HL-60 (cell line): ENCODE results near the gene WDR93.

Source experiments
- DNase-seq, 2 experiments: peaks; one replicate each; pipeline ENCODE4 v3.0.0-alpha.2; 2010 to 2020; ENCODE audit warnings: low read depth in 1 of 2, low spot score in 1 of 2
- H3K27ac ChIP-seq: fragments of 250-450 bp; sonication (Bioruptor Pico); replicated peaks from 2 replicates; pipeline ENCODE4 v1.5.1; 2020; ENCODE audit warnings: mild to moderate bottlenecking, moderate library complexity
- H3K27me3 ChIP-seq: fragments of 250-450 bp; sonication (Bioruptor Pico); 2 replicates; pipeline ENCODE4 v1.5.1; 2021; ENCODE audit warnings: mild to moderate bottlenecking, moderate library complexity; ENCODE audit not compliant: insufficient read depth, poor library complexity, severe bottlenecking
- H3K4me3 ChIP-seq: replicated peaks from 2 replicates; pipeline ENCODE4 v1.5.1; 2011; ENCODE audit warnings: mild to moderate bottlenecking, control low read depth, low read length; ENCODE audit not compliant: insufficient read depth
- GABPA ChIP-seq: IDR thresholded peaks from 2 replicates; pipeline ENCODE4 v1.6.1; 2012; ENCODE audit warnings: low read depth
- POLR2AphosphoS5 ChIP-seq: IDR thresholded peaks from 2 replicates; pipeline ENCODE4 v1.6.1; 2012; ENCODE audit warnings: low read depth
- SPI1 ChIP-seq: IDR thresholded peaks from 2 replicates; pipeline ENCODE4 v1.6.1; 2012; ENCODE audit warnings: low read depth, mild to moderate bottlenecking, borderline replicate concordance
- TF ChIP-seq, protein P1 (sequence below): IDR thresholded peaks from 2 replicates; pipeline ENCODE4 v1.6.1; 2012; ENCODE audit warnings: low read depth; ENCODE audit not compliant: insufficient replicate concordance
- TF ChIP-seq, protein P2 (sequence below): IDR thresholded peaks from one replicate; pipeline ENCODE4 v1.5.1; 2011; ENCODE audit warnings: low read length, control low read depth, inconsistent platforms; ENCODE audit not compliant: insufficient read depth

The WDR93 gene

DNA sequence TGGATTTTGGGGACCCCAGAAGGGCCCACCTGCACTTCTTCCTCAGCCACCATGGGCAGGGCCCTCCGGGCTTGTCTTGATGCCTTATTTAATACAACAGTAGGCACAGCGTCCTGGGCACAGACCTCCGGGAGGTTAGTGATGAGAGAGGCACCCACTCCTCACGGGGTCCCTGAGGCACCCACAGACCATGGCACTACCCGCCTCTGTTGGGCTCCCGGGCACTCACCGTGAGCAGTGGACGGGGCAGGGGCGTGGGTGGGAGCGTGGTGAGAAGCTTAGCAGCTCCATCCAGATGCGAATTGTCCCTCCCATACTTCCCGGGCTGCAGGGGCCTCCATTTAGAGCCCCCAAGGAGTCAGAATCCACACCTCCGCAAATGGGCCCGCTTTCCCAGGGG lies 85.2 kb downstream of the WDR93 start:
- H3K27me3 ChIP-seq: no peaks in the 10 kb centered on the region
- H3K27ac ChIP-seq: no peak overlapping the region
- H3K4me3 ChIP-seq: no peak overlapping the region
- TF ChIP-seq, protein P1, sequence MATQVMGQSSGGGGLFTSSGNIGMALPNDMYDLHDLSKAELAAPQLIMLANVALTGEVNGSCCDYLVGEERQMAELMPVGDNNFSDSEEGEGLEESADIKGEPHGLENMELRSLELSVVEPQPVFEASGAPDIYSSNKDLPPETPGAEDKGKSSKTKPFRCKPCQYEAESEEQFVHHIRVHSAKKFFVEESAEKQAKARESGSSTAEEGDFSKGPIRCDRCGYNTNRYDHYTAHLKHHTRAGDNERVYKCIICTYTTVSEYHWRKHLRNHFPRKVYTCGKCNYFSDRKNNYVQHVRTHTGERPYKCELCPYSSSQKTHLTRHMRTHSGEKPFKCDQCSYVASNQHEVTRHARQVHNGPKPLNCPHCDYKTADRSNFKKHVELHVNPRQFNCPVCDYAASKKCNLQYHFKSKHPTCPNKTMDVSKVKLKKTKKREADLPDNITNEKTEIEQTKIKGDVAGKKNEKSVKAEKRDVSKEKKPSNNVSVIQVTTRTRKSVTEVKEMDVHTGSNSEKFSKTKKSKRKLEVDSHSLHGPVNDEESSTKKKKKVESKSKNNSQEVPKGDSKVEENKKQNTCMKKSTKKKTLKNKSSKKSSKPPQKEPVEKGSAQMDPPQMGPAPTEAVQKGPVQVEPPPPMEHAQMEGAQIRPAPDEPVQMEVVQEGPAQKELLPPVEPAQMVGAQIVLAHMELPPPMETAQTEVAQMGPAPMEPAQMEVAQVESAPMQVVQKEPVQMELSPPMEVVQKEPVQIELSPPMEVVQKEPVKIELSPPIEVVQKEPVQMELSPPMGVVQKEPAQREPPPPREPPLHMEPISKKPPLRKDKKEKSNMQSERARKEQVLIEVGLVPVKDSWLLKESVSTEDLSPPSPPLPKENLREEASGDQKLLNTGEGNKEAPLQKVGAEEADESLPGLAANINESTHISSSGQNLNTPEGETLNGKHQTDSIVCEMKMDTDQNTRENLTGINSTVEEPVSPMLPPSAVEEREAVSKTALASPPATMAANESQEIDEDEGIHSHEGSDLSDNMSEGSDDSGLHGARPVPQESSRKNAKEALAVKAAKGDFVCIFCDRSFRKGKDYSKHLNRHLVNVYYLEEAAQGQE: no peak
- no peak for TF ChIP-seq GABPA
- TF ChIP-seq, protein P2, sequence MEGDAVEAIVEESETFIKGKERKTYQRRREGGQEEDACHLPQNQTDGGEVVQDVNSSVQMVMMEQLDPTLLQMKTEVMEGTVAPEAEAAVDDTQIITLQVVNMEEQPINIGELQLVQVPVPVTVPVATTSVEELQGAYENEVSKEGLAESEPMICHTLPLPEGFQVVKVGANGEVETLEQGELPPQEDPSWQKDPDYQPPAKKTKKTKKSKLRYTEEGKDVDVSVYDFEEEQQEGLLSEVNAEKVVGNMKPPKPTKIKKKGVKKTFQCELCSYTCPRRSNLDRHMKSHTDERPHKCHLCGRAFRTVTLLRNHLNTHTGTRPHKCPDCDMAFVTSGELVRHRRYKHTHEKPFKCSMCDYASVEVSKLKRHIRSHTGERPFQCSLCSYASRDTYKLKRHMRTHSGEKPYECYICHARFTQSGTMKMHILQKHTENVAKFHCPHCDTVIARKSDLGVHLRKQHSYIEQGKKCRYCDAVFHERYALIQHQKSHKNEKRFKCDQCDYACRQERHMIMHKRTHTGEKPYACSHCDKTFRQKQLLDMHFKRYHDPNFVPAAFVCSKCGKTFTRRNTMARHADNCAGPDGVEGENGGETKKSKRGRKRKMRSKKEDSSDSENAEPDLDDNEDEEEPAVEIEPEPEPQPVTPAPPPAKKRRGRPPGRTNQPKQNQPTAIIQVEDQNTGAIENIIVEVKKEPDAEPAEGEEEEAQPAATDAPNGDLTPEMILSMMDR: no peak
- no peak for TF ChIP-seq SPI1
- no peak for TF ChIP-seq POLR2AphosphoS5
- DNase-seq: no peak

DNA sequence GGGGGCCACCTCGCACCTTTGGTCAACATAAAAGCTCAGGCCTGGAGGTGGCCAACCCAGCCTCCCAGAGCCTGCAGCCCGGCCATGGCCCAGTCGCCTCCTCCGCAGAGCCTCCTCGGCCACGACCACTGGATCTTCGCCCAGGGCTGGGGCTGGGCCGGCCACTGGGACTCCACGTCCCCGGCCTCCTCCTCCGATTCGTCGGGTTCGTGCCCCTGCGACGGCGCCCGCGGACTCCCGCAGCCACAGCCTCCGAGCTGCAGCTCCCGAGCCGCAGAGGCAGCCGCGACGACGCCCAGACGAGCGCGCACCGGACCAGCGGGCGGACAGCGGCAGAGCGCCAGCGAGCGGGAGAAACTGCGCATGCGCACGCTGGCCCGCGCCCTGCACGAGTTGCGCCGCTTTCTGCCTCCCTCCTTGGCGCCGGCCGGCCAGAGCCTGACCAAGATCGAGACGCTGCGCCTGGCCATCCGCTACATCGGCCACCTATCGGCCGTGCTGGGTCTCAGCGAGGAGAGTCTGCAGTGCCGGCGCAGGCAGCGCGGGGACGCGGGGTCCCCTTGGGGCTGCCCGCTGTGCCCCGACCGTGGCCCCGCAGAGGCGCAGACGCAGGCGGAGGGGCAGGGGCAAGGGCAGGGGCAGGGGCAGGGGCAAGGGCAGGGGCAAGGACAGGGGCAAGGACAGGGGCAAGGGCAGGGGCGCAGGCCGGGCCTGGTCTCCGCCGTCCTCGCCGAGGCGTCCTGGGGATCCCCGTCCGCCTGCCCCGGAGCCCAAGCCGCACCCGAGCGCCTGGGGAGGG lies 85.9 kb downstream of the WDR93 start, which contains the start of gene MESP2:
Gene MESP2, plus strand, starts transcription at position 59 of the 799 bp plus-strand sequence. Its CDS starts 26 bp downstream, at position 85.
- Histone ChIP-seq H3K27ac (no peak within 1 kb of the TSS), H3K4me3 (peak within 1 kb of the TSS; percentile 29), H3K27me3 (no peaks in the 10 kb centered on the region)
- TF ChIP-seq, protein P2: no peak
- TF ChIP-seq, protein P1: peak; percentile 54
- DNase-seq: peak; percentile 59 to 67

DNA sequence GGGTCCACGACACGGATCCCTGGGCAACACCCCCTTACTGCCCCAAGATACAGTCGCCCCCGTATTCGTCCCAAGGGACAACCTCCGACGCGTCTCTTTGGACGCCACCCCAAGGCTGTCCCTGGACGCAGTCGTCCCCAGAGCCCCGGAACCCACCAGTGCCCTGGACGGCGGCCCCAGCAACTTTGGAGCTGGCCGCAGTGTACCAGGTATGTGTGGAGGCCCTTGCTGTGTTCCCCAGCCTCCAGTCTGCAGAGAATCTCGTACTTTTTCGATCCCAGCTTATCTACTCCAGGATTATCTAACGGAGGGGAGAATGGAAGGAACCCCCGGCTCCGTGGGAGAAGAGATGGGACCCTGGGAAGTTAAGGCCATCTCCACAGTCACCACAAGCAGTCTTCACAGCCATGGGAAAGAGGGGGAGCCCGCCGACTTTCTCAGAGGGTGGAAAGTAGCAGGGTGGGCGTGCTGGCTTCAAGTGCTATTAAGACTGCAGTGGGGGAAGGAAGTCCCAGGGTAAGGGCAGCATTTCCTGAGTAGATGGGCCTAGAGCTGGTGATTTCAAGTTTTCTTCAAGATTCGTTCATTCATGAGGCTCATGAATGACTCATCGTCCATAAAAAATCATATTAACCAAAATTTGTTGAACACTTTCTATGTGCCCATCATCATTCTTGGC lies 86.6 kb downstream of the WDR93 start:
- Histone ChIP-seq H3K27me3 (no peaks in the 10 kb centered on the region), H3K27ac (no peak overlapping the region), H3K4me3 (no peak overlapping the region)
- DNase-seq: no peak
- TF ChIP-seq, protein P1: no peak
- TF ChIP-seq GABPA (no peak), POLR2AphosphoS5 (no peak)
